NCI-H1417 treated with DMSO at 0.1 percent for 48 hours (cell line): ENCODE data around the gene FARSB.

Experiments used
- DNase-seq: peaks from one replicate; lab custom pipeline; 2025; lab: John Stamatoyannopoulos, UW

The FARSB gene

GRCh38 chr2:222548992-222549391 is 106.9 kb downstream of the FARSB start:
- DNase-seq, result no peak

GRCh38 chr2:222547083-222547482 is 108.8 kb downstream of the FARSB start:
- DNase-seq, result no peak

- no peak for DNase-seq
Measured at GRCh38 chr2:222545823-222546795, 109.8 kb downstream of the FARSB start.

GRCh38 chr2:222544661-222545060 is 111.2 kb downstream of the FARSB start:
- DNase-seq, result no peak

GRCh38 chr2:222538535-222538934 is 117.4 kb downstream of the FARSB start:
- no peak for DNase-seq

GRCh38 chr2:222535477-222535876 is 120.4 kb downstream of the FARSB start:
- no peak for DNase-seq

GRCh38 chr2:222532315-222532714 is 123.6 kb downstream of the FARSB start:
- DNase-seq, result no peak

GRCh38 chr2:222526480-222527277 is 129.2 kb downstream of the FARSB start:
- no peak for DNase-seq

GRCh38 chr2:222525811-222526210 is 130.1 kb downstream of the FARSB start:
- DNase-seq, result no peak

GRCh38 chr2:222523783-222524544 is 131.9 kb downstream of the FARSB start:
- no peak for DNase-seq

GRCh38 chr2:222522082-222522481 is 133.8 kb downstream of the FARSB start:
- no peak for DNase-seq

GRCh38 chr2:222521099-222521498 is 134.8 kb downstream of the FARSB start:
- no peak for DNase-seq
